Measurements from ENCODE around the gene ATP8A2.

GRCh38 chr13:25756251-25756650, 384.5 kb downstream of the ATP8A2 start:
- TF ChIP-seq CTCF (IDR thresholded peaks at IDR 0.05), result no peak
- TF ChIP-seq POLR2A (IDR thresholded peaks at IDR 0.05), result no peak
- no peak for TF ChIP-seq POLR2AphosphoS5 (IDR thresholded peaks at IDR 0.05)
